VCaP (cell line): ENCODE measurements around the gene RASSF4.

Experiments
- H3K27ac ChIP-seq: fragments of 450-650 bp; 2 replicates; pipeline ENCODE4 v1.5.1; 2017
- TF ChIP-seq, protein P1 (sequence below): fragments of 450-650 bp; conservative IDR thresholded peaks from 2 replicates; pipeline ENCODE4 v1.5.1; 2017; ENCODE audit warnings: mild to moderate bottlenecking, moderate library complexity

RASSF4 gene

DNA sequence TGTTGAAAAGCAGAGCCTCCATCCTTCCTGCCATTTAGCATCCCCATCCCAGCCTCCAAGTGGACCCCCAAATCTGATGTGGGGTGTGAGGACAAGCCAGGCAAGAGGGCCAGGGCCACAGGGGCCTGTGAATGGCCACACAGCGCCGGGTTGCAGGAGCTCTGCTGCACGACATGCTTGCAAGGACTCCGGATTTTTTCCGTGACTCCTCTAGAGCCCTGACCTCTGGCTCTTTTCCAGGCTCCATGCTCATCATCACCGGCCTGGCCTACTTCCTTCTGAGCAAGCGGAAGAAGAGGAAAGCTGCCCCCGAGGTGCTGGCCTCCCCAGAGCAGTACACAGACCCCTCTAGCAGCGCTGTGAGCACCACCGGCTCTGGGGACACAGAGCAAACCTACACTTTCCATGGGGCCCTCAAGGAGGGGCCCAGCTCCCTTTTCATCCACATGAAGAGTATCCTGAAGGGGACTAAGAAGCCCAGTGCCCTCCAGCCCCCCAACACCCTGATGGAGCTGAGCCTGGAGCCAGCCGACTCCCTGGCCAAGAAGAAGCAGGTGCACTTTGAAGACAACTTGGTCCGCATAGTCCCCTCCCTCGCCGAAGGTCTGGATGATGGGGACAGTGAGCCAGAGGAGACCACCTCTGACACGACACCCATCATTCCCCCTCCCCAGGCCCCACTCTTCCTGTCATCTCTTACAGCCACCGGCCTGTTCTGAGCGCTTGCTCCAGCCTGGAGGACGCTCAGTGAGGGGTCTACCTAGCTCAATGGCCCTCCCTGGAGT is 25.0 kb upstream of the RASSF4 start:
- H3K27ac ChIP-seq, result no peak overlapping the region
- TF ChIP-seq, protein P1, sequence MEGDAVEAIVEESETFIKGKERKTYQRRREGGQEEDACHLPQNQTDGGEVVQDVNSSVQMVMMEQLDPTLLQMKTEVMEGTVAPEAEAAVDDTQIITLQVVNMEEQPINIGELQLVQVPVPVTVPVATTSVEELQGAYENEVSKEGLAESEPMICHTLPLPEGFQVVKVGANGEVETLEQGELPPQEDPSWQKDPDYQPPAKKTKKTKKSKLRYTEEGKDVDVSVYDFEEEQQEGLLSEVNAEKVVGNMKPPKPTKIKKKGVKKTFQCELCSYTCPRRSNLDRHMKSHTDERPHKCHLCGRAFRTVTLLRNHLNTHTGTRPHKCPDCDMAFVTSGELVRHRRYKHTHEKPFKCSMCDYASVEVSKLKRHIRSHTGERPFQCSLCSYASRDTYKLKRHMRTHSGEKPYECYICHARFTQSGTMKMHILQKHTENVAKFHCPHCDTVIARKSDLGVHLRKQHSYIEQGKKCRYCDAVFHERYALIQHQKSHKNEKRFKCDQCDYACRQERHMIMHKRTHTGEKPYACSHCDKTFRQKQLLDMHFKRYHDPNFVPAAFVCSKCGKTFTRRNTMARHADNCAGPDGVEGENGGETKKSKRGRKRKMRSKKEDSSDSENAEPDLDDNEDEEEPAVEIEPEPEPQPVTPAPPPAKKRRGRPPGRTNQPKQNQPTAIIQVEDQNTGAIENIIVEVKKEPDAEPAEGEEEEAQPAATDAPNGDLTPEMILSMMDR, result no peak

DNA sequence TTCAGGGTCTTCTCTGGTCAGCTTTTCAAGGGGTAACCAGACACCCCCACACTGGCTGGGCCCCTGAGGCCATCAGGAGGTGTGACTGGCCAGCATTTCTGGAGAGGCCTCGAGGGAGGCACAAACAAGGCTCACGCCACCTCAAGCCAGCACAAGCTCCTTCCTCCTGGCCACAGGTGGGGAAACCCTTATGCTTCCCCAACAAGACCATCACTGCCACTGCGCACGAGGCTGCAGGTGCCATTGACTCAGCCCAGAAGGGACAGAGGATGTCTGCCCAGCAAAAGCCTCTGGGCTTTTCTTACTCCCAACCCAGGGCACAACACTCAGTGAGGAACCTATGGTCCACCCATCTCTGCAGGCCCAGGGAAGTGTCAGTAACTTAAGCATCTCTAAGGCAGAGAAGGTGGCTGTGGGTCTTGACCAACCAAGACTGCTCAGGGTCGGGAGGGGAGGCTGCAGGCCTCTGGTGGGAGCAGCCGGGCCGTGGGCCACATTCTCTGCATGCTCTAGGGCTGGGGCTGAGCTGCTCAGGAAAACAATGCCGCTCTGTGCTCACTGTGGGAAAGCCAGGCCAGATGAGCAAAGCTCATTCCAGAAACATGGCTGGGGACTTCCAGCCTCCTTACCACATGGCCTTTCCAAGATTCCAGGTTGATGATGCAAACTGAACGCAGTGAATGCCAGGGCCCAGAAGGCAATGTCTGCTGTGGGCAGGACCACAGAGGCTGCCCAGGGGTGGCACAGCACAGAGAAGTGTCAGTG is 24.2 kb upstream of the RASSF4 start:
- H3K27ac ChIP-seq, result no peak overlapping the region
- TF ChIP-seq, protein P1, result no peak

DNA sequence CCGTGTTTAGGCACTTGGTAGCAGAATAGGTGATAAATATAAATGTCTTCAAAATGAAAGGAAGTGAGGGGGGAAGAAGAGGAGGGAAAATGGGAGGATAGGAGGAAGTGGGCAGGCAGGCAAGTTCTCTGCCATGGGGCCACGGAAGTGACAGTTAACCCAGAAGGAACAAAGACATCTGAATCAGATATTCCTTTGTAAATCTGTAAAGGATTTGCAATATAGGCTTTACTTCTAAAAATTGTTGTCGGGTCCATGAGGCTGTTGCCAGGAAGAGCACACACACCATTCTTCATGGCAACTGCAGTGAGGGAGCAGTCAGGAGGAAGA is 23.7 kb upstream of the RASSF4 start:
- H3K27ac ChIP-seq, result no peak overlapping the region
- TF ChIP-seq, protein P1, result no peak

DNA sequence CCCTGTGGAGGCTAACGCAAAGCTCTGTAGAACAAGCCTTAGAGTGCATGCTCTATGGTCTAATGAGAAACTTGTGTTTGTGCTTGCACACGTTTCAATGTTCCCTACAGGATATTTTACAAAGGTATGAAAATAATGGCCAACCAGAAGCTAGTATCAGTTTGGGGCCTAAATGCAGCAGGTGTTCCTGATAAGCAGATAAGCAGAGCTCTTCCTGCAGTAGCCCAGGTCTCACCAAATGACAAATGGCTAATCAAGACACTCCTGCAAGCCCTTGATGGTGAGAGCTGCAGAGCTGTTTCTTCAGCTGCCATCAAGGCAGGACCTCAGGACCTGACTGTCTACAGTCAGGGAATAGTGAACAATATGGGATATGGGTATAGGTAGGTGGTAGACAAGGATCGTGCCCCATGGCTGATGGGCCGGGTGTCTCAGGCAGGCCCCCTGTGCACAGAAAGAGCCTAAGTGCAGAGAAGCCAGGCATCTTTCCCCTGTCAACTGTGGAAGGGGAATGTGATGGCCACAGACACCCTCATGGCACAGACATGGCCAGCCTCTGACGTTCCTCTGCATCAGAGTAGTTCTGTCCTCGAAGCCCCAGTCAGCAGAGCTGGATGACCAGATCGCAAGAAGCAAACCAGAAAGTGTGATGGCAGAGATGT is 23.2 kb upstream of the RASSF4 start:
- no peak overlapping the region for H3K27ac ChIP-seq

DNA sequence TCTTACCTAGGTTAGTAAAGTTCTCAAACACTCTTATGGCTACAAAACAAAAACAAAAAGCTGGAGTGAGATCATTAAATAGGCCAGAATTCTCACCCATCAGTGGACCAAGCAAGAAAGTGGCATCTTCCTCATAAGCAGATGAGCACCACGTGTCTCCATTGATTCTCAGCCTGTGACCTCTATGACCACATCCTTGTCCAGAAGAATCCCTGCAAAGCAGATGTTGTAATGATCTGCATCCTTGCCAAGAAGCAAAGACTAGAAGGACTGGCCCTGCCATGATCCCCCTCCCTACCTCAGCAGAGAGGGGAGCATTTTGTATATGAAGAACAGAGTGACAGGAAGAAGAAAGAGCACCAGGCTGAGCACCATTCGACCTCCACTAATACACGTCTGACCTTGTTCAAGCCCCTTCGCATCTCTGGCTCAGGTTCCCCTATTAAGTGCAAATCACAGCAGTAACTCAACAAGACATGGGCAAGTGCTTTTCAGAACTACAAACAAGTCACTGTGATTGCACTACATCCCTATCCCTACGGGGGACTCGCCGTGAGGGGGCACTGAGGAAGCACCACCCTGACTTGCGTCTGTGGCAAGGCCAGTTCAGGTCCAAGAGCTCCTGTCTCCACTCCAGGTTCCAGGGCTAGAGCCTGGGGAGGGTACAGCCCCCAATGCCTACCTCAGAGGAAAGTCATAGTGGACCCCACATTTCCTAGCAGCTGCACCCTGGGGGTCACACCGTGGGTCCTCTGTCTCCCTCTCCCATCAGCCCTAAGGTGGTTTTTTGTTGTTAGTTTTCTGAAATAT is 22.2 kb upstream of the RASSF4 start:
- H3K27ac ChIP-seq, result no peak overlapping the region
- TF ChIP-seq, protein P1, result no peak

More for the DNA sequence above, 23.2 kb upstream of the RASSF4 start:
- TF ChIP-seq, protein P1, result no peak

DNA sequence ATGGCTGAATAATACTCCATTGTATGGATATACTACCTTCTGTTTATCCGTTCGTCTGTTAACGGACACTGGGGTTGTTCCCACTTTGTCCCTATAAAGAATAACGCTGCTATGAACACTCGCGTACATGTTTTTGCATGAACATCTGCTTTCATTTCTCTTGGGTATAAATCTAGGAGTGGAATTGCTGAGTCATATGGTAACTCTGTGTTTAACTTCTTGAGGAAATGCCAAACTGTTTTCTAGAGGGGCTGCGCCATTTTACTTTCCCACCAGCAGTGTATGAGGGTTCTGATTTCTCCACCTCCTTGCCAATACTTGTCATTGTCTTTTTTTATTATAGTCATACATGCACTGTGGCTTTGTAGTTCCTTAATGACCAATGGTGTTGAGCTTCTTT is 20.6 kb upstream of the RASSF4 start:
- TF ChIP-seq, protein P1, result no peak
- H3K27ac ChIP-seq, result no peak overlapping the region; the same call in 1 of the 2 replicates
